Measurements from ENCODE around the gene TRIM26. TPM values are rescaled to one million over a fixed set of nuclear protein-coding genes. Genes with fewer than 3 reads are reported as not detected.

TRIM26 gene
- total and polyA plus RNA-seq, 2 experiments from 2014 or later = 18.0 to 24.4 TPM

DNA sequence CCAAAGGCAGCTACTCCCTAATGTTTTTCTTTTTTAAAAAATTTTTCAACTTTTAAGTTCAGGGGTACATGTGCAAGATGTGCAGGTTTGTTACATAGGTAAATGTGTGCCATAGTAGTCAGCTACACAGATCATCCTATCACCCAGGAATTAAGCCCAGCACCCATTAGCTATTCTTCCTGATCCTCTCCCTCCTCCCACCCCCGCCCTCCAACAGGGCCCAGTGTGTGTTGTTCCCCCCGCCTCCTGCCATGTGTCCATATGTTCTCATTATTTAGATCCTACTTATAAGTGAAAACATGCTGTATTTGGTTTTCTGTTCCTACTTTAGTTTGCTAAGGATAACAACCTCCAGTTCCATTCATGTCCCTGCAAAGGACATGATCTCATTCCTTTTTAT lies 37.4 kb downstream of the TRIM26 start:
- Histone ChIP-seq H3K27me3 (peaks cover 37% of the 10 kb centered on the region), H3K36me3 (no peaks in the 10 kb centered on the region)
- no peak for DNase-seq (ENCODE audit: low read depth in 1 of 2, low spot score in 1 of 2)

DNA sequence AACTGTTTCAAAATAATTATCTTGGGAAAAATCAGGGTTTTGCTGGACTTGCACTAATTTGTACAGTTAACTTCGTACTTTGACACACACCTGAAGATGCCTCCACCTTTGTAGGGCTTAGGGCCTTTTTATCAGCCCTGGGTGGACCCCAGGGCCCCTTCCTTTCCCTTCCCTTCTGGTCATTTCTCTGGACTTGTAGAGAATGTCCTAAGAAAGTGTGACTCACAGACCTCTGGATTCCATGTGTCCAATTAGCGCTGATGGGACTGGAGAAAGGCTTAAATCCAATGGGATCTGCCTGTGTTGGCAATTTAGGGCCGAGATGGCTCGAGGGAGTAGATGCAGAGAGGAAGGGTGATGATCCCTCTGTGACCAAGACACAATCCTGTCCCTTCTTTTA lies 40.5 kb downstream of the TRIM26 start:
- peaks cover 57% of the 10 kb centered on the region for H3K27me3 ChIP-seq

More for the DNA sequence above, 37.4 kb downstream of the TRIM26 start:
- H3K9me3 ChIP-seq (ENCODE audit: low read depth) = no peaks in the 10 kb centered on the region
- H3K4me3 ChIP-seq = no peak overlapping the region
- no peak overlapping the region for H3K27ac ChIP-seq
- H3K4me1 ChIP-seq (ENCODE audit: low read depth) = peaks cover 4% of the 10 kb centered on the region
- TF ChIP-seq, protein P1, sequence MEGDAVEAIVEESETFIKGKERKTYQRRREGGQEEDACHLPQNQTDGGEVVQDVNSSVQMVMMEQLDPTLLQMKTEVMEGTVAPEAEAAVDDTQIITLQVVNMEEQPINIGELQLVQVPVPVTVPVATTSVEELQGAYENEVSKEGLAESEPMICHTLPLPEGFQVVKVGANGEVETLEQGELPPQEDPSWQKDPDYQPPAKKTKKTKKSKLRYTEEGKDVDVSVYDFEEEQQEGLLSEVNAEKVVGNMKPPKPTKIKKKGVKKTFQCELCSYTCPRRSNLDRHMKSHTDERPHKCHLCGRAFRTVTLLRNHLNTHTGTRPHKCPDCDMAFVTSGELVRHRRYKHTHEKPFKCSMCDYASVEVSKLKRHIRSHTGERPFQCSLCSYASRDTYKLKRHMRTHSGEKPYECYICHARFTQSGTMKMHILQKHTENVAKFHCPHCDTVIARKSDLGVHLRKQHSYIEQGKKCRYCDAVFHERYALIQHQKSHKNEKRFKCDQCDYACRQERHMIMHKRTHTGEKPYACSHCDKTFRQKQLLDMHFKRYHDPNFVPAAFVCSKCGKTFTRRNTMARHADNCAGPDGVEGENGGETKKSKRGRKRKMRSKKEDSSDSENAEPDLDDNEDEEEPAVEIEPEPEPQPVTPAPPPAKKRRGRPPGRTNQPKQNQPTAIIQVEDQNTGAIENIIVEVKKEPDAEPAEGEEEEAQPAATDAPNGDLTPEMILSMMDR (IDR thresholded peaks at IDR 0.05; ENCODE audit: low read depth, low read length) = no peak

DNA sequence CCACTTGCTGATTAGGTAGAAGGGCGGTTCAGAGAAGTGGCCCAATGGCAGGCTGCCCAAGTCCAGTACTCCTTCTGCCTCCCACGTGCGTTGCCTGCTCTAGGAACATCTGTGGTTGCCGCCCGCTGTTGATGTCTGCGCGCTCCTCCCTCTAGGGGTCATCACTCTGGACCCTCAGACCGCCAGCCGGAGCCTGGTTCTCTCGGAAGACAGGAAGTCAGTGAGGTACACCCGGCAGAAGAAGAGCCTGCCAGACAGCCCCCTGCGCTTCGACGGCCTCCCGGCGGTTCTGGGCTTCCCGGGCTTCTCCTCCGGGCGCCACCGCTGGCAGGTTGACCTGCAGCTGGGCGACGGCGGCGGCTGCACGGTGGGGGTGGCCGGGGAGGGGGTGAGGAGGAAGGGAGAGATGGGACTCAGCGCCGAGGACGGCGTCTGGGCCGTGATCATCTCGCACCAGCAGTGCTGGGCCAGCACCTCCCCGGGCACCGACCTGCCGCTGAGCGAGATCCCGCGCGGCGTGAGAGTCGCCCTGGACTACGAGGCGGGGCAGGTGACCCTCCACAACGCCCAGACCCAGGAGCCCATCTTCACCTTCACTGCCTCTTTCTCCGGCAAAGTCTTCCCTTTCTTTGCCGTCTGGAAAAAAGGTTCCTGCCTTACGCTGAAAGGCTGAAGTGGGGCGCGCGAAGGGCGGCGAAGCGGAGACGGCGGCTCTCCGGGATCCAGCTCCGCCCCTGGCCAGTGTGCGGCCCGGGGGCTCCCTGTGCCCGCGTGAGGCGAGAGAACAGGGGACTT lies 41.3 kb downstream of the TRIM26 start:
- TF ChIP-seq, protein P1 (IDR thresholded peaks at IDR 0.05; ENCODE audit: low read depth, low read length) = no peak
- Histone ChIP-seq H3K36me3 (no peaks in the 10 kb centered on the region), H3K27ac (no peak overlapping the region), H3K9me3 (ENCODE audit: low read depth) (no peaks in the 10 kb centered on the region), H3K4me1 (ENCODE audit: low read depth) (peaks cover 4% of the 10 kb centered on the region), H3K4me3 (peak overlapping the region; percentile 11), H3K27me3 (peaks cover 65% of the 10 kb centered on the region)
- DNase-seq (ENCODE audit: low read depth in 1 of 2, low spot score in 1 of 2) = peak; percentile 28 to 46

More for the DNA sequence above, 40.5 kb downstream of the TRIM26 start:
- H3K4me1 ChIP-seq (ENCODE audit: low read depth) = peaks cover 4% of the 10 kb centered on the region
- H3K36me3 ChIP-seq = no peaks in the 10 kb centered on the region
- DNase-seq (ENCODE audit: low read depth in 1 of 2, low spot score in 1 of 2) = no peak
- no peak overlapping the region for H3K27ac ChIP-seq
- no peaks in the 10 kb centered on the region for H3K9me3 ChIP-seq (ENCODE audit: low read depth)
- H3K4me3 ChIP-seq = no peak overlapping the region
- TF ChIP-seq, protein P1 (IDR thresholded peaks at IDR 0.05; ENCODE audit: low read depth, low read length) = no peak

DNA sequence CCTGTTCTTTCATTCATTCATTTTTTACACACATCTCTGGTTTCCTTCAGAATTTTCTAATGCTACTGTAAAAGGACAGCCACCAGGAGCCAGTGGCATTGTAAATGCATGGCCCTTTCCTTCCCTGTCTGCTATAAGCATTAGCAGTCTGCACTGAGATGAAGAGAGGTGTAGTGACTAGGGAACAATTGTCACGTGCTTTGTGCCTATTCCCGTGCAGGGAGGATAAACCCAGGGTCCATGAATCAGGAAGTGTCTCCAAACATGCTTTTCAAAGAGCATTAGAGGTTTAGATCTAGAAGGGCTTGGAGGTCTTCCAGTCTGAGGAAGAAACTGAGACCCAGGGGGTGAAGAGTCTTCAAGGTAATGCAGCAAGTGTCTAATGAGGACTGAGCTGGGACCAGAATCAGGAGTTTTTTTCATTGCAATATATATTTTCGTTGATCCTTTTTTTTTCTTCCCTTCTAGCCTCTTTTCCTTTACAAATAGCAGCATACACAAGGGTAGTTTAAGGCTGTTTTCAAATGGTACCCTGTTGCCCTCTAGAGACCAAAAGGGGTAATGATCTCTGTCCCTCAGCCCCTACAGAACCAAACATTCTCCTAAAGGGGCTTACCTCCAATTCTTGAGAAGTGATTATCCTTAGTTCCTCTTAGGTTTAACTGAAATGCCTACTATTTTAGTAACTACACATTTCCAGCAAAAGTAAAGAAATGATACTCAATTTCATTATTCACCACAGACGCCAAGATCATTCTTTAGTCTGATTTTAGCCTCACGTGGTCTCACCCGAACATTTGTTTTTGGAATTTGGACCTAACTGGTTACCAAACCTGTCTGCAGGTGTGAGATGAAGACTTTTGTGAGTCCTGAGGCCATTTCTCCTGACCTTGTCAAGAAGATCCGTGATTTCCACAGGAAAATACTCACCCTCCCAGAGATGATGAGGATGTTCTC lies 43.3 kb downstream of the TRIM26 start:
- TF ChIP-seq, protein P1 (IDR thresholded peaks at IDR 0.05; ENCODE audit: low read depth, low read length) = peak; percentile 91
- H3K36me3 ChIP-seq = no peaks in the 10 kb centered on the region
- no peaks in the 10 kb centered on the region for H3K9me3 ChIP-seq (ENCODE audit: low read depth)
- H3K4me3 ChIP-seq = no peak overlapping the region
- peaks cover 4% of the 10 kb centered on the region for H3K4me1 ChIP-seq (ENCODE audit: low read depth)
- no peak overlapping the region for H3K27ac ChIP-seq
- DNase-seq (ENCODE audit: low read depth in 1 of 2, low spot score in 1 of 2) = peak; percentile 44 to 72
- H3K27me3 ChIP-seq = peaks cover 65% of the 10 kb centered on the region

DNA sequence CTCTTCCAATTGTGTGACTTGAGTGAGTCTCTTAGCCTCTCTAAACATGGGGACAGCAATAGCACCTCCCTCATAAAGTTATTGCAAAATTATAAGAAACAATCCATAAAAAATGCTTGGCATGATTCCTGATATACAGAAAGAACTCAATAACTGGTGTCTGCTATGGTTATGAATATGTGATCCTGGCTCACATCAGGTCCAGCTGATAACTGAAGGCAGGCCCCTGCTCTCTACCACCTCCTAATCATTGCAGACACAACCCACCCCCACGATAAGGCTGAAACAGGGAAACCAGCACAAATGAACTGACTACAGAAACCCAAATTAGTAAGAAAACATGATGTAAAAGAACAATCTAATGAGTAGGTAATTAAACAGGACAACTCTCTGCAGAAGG lies 44.5 kb downstream of the TRIM26 start:
- H3K36me3 ChIP-seq = no peaks in the 10 kb centered on the region
- DNase-seq (ENCODE audit: low read depth in 1 of 2, low spot score in 1 of 2) = no peak
- no peak overlapping the region for H3K4me3 ChIP-seq
- peaks cover 62% of the 10 kb centered on the region for H3K27me3 ChIP-seq
- TF ChIP-seq, protein P1 (IDR thresholded peaks at IDR 0.05; ENCODE audit: low read depth, low read length) = no peak
- H3K27ac ChIP-seq = no peak overlapping the region
- peaks cover 4% of the 10 kb centered on the region for H3K4me1 ChIP-seq (ENCODE audit: low read depth)
- no peaks in the 10 kb centered on the region for H3K9me3 ChIP-seq (ENCODE audit: low read depth)

Measured in cardiac muscle cell (in vitro differentiated cells and primary cell).